GM18507 (cell line): Measurements from ENCODE around the gene RASSF5.
A peak's percentile ranks its signal among the peaks of the same experiment; 100 is the strongest.
"Not testable (repeated sequence)": the region's sequence is repeated elsewhere in the genome, so short reads cannot be mapped to it uniquely, and the experiment has no call there.

Experiments
- DNase-seq: peaks from one replicate; pipeline ENCODE4 v3.0.0; 2011; ENCODE audit warnings: low read depth; ENCODE audit not compliant: insufficient read length; ENCODE audit errors: extremely low spot score
- FAIRE-seq: peaks from 2 replicates; lab custom pipeline; 2011; peaks lifted over from hg19 to GRCh38; lab: Jason Lieb, UNC

RASSF5 gene

GRCh38 chr1:206578978-206579374, 71.6 kb downstream of the RASSF5 start:
- DNase-seq: no peak
- no peak for FAIRE-seq

GRCh38 chr1:206579747-206580437, 72.6 kb downstream of the RASSF5 start:
- DNase-seq: peak; percentile 71
- FAIRE-seq: peak; percentile 92

- FAIRE-seq (no peak), DNase-seq (no peak)
Measured at GRCh38 chr1:206580438-206581113, 73.2 kb downstream of the RASSF5 start.

- not testable (repeated sequence) for DNase-seq, FAIRE-seq
Measured at GRCh38 chr1:206581114-206581497, 73.8 kb downstream of the RASSF5 start.

- DNase-seq (no peak), FAIRE-seq (no peak)
Measured at GRCh38 chr1:206581571-206581981, 74.2 kb downstream of the RASSF5 start.

- no peak for FAIRE-seq
- DNase-seq: no peak
Measured at GRCh38 chr1:206582537-206582936, 75.2 kb downstream of the RASSF5 start.

- FAIRE-seq (no peak), DNase-seq (no peak)
Measured at GRCh38 chr1:206582971-206583706, 75.8 kb downstream of the RASSF5 start.

- DNase-seq (peak; percentile 60), FAIRE-seq (peak; percentile 78)
Measured at GRCh38 chr1:206583707-206584648, 76.6 kb downstream of the RASSF5 start.

GRCh38 chr1:206584683-206585082, 77.4 kb downstream of the RASSF5 start:
- DNase-seq (no peak), FAIRE-seq (no peak)

GRCh38 chr1:206586501-206587445, 79.4 kb downstream of the RASSF5 start:
- DNase-seq: no peak
- FAIRE-seq: no peak

- FAIRE-seq (no peak), DNase-seq (no peak)
Measured at GRCh38 chr1:206587904-206588303, 80.6 kb downstream of the RASSF5 start.

- DNase-seq (no peak), FAIRE-seq (no peak)
Measured at GRCh38 chr1:206588492-206588891, 81.2 kb downstream of the RASSF5 start.

- FAIRE-seq (no peak), DNase-seq (no peak)
Measured at GRCh38 chr1:206589206-206589605, 81.9 kb downstream of the RASSF5 start.

GRCh38 chr1:206590025-206590758, 82.9 kb downstream of the RASSF5 start:
- DNase-seq (no peak), FAIRE-seq (peak; percentile 38)

- FAIRE-seq: no peak
Measured at GRCh38 chr1:206591226-206591625, 83.9 kb downstream of the RASSF5 start.

GRCh38 chr1:206591696-206592095, 84.4 kb downstream of the RASSF5 start:
- no peak for DNase-seq
- no peak for FAIRE-seq

More at GRCh38 chr1:206591226-206591625, 83.9 kb downstream of the RASSF5 start:
- no peak for DNase-seq

- no peak for DNase-seq
- FAIRE-seq: no peak
Measured at GRCh38 chr1:206593351-206593925, 86.1 kb downstream of the RASSF5 start.
